Measurements from ENCODE around the gene KRTAP4-9.
"Not testable (repeated sequence)": the region's sequence is repeated elsewhere in the genome, so short reads cannot be mapped to it uniquely, and the experiment has no call there.

KRTAP4-9 gene

DNA sequence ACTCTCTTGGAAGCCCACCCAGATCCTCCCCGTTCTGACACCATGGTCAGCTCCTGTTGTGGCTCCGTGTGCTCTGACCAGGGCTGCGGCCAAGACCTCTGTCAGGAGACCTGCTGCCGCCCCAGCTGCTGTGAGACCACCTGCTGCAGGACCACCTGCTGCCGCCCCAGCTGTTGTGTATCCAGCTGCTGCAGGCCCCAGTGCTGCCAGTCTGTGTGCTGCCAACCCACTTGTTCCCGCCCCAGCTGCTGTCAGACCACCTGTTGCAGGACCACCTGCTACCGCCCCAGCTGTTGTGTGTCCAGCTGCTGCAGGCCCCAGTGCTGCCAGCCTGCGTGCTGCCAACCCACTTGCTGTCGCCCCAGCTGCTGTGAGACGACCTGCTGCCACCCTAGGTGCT is at the start of gene KRTAP4-9:
Gene KRTAP4-9 (plus strand): TSS at position 43 of the 400 bp plus-strand sequence. CDS start 0 bp downstream, at position 43.
- DNase-seq (ENCODE audit: low read depth in 3 of 3): not testable (repeated sequence)

DNA sequence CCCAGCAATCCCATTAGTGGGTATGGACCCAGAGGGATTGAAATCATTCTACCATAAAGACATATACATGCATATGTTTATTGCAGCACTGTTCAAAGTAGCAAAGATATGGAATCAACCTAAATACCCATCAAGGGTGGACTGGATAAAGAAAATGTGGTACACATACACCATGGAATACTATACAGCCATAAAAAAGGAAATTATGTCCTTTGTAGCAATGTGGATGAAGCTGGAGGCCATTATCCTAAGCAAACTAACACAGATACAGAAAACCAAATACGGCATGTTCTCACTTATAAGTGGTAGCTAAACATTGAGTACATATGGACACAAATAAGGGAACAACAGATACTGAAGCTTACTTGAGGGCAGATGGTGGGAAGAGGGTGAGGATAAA is 47.6 kb upstream of the KRTAP4-9 start:
- no peak for DNase-seq (ENCODE audit: low read depth in 3 of 3)

DNA sequence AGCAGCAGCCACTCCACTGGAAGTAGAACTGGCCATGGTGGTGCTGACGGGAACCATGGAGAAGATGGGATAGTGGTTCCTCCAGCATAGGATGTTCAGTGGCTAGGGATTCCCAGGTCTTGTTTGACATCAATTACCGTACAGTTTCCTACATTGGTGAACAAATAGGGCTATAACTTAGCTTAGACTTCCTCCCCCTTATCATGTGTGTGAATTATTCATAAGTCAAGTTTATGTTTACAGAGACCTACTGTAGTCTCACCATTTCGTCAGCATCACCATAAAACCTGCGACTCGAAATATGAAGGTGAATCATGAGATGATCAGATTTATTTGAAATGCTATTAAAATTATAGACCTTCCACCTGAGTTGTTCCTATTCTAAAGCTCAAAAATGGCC is 46.4 kb upstream of the KRTAP4-9 start:
- no peak for DNase-seq (ENCODE audit: low read depth in 3 of 3)

DNA sequence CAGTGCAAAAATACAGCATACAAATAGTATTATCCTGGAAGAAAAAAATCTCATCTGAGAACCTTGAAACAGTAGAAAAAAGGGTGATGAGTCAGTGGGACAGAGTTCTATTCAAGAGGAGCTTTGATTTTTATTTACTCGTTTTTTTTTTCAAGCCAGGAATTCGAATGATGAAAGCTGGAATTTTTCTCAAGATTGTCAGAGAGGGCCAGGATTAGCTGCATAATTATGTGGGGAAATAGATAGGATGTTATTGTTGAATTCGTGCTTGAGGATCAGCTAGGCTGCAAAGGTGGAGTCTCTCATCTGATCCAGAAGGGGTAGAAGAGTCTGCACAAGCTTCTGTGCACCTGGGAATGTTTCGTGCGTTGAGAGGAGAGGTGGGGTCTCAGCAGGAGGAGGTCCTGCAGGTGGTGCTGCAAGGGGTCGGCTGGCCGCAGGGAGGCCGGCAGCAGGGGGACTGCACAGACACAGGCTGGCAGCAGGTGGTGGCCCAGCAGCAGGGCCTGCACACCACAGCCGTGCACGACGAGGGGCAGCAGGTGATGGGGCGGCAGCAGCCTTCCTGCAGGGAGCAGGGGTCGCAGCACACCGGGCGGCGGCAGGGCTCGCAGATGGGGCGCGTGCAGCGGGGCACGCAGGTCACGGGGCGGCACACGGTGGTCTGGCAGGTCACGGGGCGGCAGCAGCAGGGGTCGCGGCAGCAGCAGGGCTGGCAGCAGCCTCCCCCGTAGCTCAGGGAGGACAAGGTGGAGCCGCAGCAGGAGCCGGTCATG is 45.7 kb upstream of the KRTAP4-9 start:
- DNase-seq (ENCODE audit: low read depth in 3 of 3): not testable (repeated sequence)

DNA sequence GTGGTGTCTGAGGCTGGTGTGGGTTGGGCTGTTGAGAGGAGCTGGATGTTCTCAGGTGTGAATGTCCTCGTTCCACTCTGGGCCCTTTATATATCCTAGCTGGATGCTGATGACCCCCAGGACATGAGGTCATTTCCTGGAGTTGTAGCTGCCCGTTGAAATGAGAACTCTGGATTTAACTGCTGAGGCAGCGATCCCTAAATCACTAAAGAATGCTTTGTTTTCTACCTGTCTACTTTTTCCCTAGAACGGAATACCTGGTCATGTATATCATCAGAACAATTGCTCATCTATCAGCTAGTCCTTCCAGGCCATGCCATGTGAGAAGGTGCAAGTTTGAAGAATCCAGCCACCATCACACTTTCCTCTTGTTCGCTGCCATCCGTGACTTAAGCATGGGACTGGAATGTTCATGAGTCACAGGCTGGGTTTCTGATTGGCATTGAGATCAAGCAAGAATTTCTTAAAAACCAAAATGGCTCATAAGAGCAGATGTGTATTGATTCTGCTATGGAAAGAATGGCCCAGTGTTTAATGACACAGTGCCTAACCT is 45.1 kb upstream of the KRTAP4-9 start, which contains the start of gene KRTAP2-3:
Gene KRTAP2-3 (minus strand): TSS at position 63 of the 553 bp plus-strand sequence. CDS start 64 bp downstream, outside the sequence.
- no peak for DNase-seq (ENCODE audit: low read depth in 3 of 3)

DNA sequence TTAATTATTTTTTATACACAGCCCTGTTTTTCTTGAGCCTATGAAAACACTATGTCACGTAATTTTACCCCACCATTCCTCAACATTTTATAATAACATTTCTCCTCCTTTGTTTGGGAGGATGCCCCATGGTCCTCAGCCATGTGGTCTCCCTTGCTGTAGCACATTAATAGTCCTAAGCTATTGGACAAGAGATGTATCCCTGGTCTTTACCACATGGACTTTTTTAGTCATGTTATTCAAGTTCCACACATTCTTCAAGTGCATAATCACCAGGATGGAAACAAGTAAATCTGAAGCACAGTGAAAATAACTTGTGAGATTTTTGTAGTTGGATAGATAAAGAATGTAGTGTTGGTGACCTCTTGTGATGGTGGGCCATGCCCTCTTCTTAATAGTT is 43.2 kb upstream of the KRTAP4-9 start:
- no peak for DNase-seq (ENCODE audit: low read depth in 3 of 3)

DNA sequence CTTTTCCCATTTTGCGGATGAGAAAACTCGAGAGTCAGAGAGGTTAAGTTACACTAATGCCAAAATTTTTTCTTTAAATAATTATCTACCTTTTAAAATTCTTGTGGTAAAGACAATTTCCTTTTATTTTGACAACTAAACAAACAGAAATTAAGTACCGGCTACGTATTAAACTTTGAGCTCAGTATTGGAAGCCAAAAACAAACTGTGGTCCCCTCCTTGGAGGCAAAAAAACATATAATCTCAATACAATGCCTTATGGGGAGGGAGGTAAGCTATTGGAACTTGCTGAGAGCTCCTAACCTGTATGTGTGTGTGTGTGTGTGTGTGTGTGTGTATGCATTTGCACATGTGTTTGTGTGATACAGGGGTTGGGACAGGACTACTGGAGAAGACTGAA is 41.7 kb upstream of the KRTAP4-9 start:
- no peak for DNase-seq (ENCODE audit: low read depth in 3 of 3)

DNA sequence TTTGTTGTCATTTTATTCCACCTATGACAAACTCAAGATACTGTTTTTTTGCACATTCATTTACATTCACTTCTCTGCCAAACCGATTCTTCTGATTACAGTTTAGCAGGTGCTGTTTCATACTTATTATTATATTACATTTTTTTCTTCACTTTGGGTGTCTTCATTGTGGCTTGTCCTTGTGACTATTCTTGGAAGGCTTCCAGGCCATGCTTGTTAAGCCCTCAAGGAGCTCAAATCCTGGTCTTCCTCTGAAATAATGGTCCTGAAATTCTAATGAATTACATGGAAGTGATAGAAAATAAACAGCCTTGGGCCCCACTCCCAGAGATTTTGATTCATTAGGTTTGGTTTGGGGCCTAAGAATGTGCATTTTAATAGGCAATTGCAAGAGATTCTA is 40.9 kb upstream of the KRTAP4-9 start:
- no peak for DNase-seq (ENCODE audit: low read depth in 3 of 3)

DNA sequence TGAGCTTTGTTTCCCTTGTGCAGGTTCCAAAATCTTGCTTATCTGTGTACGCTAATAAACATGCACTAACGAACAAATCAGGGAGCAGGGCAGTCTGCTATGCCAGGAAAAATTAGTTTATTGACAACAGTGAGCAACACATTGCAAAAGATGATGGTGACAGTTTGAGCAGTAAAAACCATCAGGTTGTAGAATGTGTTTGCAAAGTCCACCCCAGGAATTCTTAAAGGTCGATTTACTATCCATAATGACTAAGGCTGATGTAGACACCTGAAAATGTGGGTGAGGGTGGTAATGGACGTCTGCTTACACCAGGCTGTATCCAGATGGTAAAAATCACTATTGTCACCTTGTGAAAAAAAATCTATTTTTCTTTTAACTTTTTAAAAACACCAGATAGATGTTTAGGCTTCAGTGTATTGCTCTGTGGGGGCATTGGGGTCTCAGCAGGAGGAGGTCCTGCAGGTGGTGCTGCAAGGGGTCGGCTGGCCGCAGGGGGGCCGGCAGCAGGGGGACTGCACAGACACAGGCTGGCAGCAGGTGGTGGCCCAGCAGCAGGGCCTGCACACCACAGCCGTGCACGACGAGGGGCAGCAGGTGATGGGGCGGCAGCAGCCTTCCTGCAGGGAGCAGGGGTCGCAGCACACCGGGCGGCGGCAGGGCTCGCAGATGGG is 40.0 kb upstream of the KRTAP4-9 start:
- DNase-seq (ENCODE audit: low read depth in 3 of 3): not testable (repeated sequence)

DNA sequence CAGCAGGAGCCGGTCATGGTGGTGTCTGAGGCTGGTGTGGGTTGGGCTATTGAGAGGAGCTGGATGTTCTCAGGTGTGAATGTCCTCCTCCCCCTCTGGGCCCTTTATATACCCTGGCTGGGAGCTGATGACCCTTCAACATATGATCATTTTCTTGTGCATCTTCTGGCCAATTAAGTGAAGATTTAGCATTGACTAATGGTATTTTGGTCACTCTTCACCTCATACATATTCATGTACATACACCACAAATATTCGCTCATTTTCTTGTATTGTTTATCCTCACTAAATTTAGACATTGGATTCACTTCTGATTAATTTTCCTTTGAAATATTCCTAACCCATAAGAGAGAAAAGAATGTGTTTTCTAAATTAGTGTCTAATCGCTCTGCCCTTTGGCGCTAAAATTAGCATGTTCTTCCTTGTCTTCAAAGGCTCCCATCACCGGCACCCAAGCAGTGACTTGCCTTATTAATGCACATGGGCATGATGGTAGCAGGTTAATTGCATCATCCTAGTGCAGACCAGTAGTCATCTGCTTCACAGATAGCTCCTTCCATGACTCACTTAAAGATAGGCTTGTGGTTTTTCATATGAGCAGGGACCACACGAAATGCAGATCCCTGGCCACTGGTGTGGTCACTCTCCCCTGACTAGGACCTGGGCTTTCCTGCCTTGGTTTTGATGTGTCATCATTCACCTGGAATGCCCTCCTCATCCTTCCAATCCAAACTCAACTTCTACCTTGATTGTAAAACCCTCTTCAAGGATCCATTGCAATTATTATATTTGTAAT is 39.2 kb upstream of the KRTAP4-9 start, which contains the start of gene KRTAP2-4:
Gene KRTAP2-4 (minus strand): TSS at position 51 of the 796 bp plus-strand sequence. CDS start 34 bp downstream, at position 17.
- no peak for DNase-seq (ENCODE audit: low read depth in 3 of 3)

DNA sequence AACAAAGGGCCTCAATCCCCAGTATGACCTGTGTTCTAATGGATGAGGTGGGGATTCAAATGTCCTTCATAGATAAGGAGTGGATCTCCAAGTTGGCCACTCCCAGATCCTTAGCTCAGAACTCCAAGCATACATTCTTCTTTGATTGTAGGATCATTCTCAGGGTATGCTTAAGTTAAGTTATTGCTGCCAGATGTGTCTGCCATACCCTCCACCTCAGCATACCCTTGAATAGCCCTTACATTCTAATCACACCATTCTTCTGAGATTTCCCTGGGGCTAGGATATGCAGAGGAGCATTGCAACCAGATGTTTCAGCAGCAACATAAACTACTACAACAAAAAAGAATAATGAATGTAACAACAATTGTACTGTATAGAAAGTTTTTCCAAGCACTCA is 37.9 kb upstream of the KRTAP4-9 start:
- no peak for DNase-seq (ENCODE audit: low read depth in 3 of 3)

DNA sequence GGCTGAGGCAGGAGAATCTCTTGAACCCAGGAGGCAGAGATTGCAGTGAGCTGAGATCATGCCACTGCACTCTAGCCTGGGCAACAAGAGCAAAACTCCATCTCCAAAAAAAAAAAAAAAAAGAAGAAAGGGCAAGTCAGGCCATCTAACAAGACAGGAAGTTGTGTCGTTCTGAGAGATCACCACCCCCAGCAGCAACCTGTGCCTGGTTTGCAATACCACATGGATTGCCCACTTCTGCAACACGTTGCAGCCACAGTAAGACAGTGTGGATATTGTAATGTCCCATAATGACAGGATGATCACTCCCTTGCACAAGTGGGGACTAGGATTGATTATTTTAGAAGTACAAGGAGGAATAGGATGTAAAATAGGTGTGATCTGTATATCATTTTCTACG is 36.2 kb upstream of the KRTAP4-9 start:
- no peak for DNase-seq (ENCODE audit: low read depth in 3 of 3)

DNA sequence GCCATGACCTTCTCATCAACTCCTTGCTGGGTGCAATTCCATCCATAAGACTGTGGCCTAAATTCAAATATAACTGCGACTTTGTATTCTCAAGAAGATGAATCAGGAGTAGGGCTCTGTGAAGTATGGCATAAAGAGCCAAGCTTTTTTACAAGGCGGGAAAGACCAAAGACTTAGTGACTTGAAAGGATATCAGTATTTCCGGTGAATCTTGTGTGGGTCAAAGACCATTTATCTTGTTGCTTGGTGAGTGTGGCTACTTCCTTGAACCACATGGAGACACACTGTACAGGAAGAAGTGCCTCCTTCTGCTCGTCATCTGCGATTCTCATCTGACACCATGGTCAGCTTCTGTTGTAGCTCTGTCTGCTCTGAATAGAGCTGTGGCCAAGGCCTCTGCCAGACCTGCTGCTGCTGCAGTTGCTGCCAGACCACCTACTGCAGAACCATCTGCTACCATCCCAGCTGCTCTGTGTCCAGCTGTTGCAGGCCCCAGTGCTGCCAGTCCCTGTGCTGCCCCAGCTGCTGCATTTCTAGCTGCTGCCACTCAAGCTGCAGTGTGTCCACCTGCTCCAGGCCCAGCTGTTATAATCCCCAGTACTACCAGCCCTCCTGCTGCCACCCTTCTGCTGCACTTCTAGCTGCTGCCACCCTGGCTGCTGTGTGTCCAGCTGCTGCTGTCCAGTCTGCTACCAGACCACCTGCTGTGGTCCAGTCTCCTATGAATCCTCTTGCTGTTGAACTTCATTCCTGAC is 33.4 kb upstream of the KRTAP4-9 start:
- no peak for DNase-seq (ENCODE audit: low read depth in 3 of 3)

DNA sequence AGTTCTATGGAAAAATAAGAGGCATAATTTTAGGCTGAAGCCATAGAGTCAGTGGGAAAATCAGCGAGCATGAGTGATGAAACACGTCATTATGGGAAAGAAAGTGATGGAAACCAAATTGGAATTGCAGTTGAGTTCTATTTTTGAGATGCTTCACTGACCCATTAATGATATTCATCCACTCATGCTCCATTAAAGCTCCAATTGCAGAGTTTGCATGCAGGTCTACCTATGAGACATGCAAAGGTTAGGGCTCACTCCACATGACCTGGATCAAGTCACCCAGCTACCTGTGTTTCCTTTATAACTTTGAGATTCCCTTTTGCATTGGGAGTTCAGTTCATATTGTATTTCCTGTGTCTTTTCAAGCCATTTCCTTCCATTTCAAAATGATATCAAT is 31.5 kb upstream of the KRTAP4-9 start:
- DNase-seq (ENCODE audit: low read depth in 3 of 3): no peak

DNA sequence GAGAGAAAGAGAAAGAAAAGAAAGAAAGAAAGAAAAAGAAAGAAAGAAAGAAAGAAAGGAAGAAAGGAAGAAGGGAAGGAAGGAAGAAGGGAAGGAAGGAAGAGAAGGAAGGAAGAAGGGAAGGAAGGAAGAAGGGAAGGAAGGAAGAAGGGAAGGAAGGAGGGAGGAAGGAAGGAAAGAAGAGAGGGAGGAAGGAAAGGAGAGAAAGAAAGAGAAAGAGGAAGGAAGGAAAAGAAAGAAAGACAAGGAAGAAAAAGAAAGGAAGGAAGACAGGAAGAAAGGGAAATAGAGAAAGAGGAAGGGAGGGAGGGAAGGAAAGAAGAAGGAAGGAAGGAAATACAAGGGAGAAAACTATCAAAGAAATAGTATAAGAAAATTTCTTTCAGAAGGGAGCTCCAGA is 28.4 kb upstream of the KRTAP4-9 start:
- no peak for DNase-seq (ENCODE audit: low read depth in 3 of 3)

DNA sequence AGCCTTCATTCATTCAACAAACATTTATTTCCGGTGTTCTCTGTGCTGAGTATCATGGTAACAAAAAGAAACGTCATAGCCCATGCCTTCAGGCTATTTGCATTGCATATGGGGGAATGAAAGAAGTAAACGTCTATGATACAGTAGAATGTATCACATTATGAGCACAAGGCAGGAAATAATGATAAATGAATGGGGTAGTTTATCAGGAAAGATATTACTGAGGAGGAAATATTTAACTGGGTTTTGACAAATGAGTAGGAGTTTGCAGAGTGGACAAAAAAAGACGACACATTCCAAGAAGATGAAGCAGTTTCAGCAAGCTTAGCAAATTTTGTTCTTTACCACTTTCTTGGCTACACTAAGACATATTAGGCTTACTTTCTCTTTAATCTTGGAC is 22.6 kb upstream of the KRTAP4-9 start:
- no peak for DNase-seq (ENCODE audit: low read depth in 3 of 3)

DNA sequence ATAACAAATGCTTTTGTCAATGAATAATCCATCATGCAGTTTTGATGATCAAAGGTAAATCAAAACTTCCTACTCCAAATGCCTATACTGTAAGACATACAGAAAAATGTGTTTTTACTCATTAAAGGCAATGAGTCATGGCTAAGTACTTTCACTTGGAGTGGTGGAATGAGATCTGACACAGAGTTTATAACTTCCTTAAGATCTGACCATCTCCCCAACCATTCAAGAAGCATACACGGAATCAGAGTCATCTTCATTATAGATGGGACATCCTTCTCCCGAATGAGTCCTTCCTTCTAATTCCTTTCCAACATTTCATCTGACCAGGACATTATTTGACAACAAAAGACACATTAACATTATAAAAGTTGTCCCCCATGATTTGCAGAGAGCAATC is 21.8 kb upstream of the KRTAP4-9 start:
- not testable (repeated sequence) for DNase-seq (ENCODE audit: low read depth in 3 of 3)

DNA sequence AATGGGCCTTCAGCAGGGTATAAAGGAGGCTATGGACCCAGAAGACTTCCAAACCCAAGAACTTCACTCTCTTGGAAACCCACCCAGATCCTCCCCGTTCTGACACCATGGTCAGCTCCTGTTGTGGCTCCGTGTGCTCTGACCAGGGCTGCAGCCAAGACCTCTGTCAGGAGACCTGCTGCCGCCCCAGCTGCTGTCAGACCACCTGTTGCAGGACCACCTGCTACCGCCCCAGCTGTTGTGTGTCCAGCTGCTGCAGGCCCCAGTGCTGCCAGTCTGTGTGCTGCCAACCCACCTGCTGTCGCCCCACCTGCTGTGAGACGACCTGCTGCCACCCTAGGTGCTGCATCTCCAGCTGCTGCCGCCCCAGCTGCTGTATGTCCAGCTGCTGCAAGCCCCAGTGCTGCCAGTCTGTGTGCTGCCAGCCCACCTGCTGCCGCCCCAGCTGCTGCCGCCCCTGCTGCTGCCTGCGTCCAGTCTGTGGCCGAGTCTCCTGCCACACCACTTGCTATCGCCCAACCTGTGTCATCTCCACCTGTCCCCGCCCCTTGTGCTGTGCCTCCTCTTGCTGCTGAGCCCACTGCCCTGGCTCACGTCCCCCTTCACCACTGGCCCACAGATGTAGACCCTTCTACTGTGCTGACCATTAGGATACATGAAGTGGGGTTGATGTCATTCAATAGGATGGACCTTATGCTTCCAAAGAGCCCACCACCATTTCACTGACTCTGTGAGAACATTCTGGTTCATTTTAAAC is 20.9 kb upstream of the KRTAP4-9 start, which contains the start of gene KRTAP4-7:
Gene KRTAP4-7 (plus strand): TSS at position 51 of the 757 bp plus-strand sequence. CDS start 57 bp downstream, at position 108.
- not testable (repeated sequence) for DNase-seq (ENCODE audit: low read depth in 3 of 3)

DNA sequence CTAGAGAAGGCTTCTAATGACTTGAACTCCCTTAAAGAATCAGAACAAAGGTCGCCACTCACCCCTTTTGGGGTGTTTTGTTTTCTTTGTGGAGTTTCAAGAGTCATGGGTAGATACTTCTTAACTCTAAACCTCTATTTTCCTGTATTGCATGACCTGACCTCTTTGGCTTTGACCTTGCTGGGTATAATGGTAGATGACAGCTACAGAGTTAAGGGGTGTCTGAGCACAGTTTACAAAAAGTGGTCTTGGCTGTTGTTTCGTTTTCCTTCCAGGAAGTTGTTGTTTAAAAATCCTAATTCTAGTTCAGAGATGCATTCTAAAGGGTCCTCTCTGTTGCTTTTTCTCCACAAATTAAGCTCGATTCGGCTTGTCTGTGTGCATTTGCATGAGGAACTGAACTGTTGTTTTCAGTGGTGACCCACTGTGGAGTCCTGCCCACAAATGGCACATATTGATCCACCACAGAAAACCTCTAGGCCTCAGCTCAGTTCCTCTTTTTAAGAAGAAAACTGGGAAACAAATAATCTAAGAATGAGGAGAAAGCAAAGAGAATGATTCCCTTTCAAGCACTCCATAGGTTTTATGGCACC is 16.3 kb upstream of the KRTAP4-9 start:
- DNase-seq (ENCODE audit: low read depth in 3 of 3): not testable (repeated sequence)

DNA sequence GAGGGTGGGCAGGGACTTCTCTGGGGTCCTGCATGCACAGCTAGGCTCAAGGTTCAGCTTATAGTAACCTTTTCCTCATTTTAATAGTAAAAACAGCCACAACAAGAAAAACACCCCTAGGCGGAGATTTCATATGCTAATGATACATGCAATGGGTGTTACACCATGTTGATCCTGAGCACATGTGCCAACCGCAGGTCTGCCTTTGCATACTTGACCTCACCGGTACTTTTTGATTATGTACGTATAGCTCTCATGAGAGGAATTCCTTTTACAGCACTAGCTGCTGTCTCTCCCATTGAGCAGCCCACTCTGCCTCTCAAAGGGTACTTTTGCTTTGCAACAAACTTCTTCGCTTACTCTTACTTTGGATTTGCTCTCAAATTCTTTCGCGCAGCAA is 9.1 kb upstream of the KRTAP4-9 start:
- no peak for DNase-seq (ENCODE audit: low read depth in 3 of 3)
